Measurements from ENCODE around the gene EFCAB8.
A peak's percentile ranks its signal among the peaks of the same experiment; 100 is the strongest.

Gene EFCAB8

GRCh38 chr20:32858701-32859372, at the start of gene EFCAB8:
EFCAB8 (plus strand) TSS chr20:32858923; CDS start chr20:32863793, 4,870 bp downstream.
- DNase-seq (ENCODE audit: low spot score) = no peak

GRCh38 chr20:32809907-32810306, 48.8 kb upstream of the EFCAB8 start:
- DNase-seq (ENCODE audit: low spot score) = no peak

GRCh38 chr20:32810941-32811340, 47.8 kb upstream of the EFCAB8 start:
- DNase-seq (ENCODE audit: low spot score) = no peak

DNA sequence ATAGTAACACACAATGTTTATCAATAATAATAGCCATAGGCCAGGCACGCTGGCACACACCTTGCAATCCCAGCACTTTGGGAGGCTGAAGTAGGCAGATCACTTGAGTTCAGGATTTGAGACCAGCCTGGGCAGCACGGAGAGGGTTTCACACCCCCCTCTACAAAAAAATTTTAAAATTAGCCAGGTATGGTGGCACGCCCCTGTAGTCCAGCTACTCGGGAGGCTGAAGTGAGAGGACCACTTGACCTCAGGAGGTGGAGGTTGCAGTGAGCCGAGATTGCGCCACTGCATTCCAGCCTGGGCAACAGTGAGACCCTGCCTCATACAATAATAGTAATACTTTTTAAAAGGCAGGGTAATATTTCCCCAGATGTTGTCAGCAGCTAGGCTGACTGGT, 46.8 kb upstream of the EFCAB8 start:
- DNase-seq (ENCODE audit: low spot score) = no peak

DNA sequence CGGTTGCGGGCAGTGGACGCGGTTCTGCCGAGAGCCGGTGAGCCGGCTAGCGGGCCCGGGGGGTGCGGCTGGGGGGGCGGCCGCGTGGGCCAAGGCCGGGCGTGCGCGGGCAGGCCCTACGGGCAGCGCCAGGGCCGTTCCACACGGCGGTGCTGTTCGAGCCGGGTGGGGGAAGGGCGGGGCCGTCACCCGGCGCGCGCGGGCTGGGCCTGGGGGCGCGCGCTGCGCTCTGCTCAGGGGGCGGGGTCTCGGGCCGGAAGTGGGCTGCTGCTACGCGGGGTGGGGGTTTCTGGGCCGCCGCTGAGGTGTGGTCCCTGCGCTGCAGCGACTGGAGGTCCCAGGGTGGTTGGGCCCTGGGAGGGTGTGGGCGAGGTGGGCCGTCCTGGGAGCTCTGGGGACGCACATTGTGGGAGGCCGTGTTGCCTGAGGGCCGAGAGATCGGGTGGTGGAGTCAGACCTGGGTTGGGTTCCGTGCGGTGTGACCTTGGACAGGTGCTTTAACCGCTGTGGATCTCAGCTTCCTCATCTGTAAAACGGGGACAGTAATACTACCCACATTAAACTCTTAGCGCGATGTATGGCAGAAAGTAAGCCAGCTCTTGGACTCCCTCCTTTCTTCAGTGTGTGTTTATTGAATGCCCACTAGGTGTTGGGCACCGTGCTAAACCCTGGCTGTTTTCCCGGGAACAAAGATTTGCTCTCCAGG, 38.6 kb upstream of the EFCAB8 start:
- peak; percentile 29 for DNase-seq (ENCODE audit: low spot score)

DNA sequence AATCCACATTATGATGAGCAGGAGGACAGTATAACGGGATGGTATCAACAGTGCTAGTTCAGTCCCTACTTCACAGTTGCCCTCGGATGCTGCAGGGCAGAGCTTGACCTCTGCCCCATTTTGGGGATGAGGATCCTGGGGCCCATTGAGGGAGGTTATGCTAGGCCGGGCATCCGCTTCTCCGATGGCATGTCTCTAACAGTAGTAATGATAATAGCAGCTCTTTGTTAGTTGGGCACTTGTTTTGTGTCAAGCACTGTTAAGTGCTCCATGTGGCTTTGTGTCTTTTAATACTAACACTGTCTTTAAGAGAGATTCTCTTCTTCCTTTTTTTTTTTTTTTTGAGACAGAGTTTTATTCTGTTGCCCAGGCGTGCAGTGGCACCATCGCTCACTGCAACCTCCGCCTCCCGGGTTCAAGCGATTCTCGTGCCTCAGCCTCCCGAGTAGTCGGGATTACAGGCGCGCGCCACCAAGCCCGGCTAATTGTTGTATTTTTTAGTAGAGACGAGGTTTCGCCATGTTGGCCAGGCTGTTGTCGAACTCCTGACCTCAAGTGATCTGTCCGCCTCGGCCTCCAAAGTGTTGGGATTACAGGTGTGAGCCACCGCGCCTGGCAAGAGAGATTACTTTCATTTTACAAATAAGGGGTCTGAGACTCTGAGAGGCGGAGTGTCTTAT, 37.9 kb upstream of the EFCAB8 start:
- no peak for DNase-seq (ENCODE audit: low spot score)

DNA sequence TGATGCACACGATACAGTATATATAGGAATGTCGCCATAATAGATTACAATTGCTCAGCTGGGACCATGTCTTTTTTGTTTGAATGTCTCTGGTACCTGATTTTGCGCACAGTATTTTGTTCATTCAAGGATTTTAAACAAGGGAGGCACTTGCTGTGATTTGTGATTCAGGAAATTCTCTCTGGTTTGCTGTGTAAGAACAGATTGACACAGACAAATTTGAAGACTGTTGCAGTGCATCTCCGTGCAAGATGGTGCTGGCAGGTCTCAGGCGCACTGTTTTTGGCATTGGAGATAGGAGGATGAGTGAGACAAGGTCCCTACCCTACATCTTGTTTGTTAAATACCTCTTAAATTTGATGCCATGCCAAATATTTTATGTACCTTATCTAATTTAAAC, 36.5 kb upstream of the EFCAB8 start:
- DNase-seq (ENCODE audit: low spot score) = no peak

GRCh38 chr20:32823078-32823477, 35.6 kb upstream of the EFCAB8 start:
- DNase-seq (ENCODE audit: low spot score) = no peak

- DNase-seq (ENCODE audit: low spot score) = no peak
Observed at GRCh38 chr20:32823737-32824588, 34.8 kb upstream of the EFCAB8 start.

DNA sequence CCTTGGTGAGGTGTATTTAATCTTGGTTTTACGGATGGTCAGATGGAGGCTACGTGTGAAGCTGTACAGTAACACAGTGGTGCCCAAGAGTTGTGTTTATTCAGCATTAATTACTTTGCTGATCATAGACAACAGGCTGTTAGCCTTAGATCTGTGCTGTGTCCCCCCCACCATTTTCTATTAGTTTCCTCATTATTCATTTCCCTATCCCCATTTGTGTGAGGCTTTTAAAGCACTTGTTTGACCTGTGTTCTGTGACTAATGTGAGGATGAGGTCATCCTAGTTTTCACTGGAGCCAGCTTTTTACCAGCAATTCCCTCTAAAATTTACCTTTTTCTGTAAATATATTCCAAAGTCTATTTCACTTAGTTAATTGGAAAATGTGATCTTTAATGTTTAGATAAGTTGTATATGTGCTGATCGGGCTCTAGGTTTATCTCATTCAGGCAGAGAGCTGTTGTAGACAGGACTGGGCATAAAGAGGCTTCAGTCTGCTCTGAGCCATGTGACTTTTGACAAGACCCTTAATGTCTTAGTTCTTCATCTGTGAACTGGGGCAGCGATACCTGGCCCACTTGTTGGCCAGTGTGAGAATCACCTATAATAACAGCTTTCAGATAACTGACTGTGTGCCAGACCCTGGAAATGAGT, 30.6 kb upstream of the EFCAB8 start:
- no peak for DNase-seq (ENCODE audit: low spot score)

DNA sequence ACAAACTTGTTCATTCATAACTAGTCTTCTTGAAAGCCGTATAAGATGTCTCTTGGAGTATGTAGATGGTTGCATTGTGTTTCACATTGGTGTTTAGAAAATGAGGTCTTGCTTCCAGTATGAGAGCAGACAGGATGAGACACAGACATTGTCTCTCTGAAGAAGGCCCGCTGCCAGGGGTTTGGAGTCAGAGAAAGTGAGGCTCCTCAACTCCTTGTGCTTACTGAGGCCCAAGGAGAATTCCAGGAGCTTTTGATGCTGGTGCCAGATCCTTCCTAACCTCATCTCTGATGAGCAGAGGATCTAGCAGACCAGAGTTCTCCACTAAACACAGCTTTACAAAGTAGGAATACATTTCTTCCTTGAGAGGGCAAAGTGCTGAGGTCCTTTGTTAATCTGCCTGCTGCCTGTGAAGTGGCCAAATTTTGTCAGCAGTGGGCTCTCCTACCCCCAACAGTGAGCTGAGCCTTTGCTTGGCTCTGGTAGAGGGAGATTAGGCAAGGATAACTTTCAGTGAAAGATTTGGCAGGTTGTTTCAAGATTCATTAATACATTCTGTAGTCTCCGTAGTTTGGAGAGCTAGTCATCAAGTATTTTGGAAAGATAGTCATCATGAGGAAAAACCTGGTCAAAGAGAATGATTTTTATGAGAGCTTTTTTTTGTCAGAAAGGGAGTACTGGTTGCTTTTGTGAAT, 29.3 kb upstream of the EFCAB8 start:
- no peak for DNase-seq (ENCODE audit: low spot score)

DNA sequence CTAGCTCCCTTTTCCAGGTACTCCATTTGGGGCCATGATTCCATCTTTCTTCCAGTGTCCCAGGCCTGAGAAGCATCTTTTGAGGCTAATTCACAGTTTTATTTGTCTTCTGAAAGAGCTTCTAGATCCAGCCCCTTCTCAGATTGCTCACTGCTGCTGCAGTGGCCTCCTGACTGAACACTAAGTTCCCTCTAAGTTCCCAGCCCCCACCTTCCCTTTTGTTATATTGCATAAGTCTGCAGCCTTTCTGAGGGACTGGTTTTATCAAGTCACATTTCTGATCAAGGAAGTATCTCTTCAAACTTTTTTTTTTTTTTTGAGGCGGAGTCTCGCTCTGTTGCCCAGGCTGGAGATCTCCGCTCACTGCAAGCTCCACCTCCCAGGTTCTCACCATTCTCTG, 28.3 kb upstream of the EFCAB8 start:
- DNase-seq (ENCODE audit: low spot score) = peak; percentile 33

DNA sequence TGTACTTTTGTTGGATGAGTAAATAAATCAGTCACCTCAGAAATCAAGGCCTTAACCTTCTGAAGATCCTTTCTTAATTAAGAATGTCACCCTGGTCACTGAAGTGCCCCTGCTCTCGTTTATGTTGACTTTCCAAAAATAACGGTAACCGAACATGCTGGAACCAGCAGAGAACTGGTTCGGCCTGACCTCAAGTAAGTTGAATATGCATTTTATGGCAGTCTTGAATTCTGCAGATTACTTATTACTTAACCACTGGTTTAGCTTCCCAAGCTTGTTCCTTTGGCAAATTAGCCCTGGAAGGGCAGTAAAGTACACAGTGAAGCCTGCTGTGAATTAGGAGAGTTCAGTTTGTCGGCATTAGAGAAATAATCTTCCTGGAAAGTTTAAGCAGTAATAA, 26.7 kb upstream of the EFCAB8 start:
- no peak for DNase-seq (ENCODE audit: low spot score)

DNA sequence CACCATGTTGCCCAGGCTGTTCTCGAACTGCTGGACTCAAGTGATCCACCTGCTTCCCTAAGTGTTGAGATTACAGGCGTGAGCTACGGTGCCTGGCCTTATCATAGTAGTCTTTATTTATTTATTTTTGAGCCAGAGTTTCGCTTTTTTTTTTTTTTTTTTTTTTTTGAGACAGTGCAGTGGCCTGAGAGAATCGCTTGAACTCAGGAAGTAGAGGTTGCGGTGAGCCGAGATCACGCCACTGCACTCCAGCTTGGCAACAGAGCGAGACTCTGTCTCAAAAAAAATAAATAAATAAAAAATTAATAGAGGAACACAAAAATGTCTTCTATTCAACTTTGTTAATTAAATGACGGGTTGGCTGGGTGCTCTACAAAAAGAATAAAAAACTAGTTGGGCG, 26.1 kb upstream of the EFCAB8 start:
- DNase-seq (ENCODE audit: low spot score) = no peak

DNA sequence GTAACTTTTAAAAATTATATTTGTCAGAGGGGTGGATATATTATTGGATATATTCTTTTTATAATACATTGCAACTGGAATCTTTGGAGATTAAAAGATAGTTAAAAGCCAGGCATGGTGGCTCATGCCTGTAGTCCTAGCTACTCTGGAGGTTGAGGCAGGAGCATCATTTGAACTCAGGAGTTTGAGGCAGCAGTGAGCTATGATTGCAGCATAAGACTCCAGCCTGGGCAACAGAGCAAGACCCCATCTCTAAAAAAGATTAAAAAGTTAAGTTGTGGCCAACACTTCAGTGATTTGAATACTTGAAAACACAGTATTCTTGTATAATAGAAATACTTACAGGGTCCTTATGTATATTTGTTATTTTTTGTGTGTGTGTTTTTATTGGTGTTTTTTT, 23.8 kb upstream of the EFCAB8 start:
- no peak for DNase-seq (ENCODE audit: low spot score)

DNA sequence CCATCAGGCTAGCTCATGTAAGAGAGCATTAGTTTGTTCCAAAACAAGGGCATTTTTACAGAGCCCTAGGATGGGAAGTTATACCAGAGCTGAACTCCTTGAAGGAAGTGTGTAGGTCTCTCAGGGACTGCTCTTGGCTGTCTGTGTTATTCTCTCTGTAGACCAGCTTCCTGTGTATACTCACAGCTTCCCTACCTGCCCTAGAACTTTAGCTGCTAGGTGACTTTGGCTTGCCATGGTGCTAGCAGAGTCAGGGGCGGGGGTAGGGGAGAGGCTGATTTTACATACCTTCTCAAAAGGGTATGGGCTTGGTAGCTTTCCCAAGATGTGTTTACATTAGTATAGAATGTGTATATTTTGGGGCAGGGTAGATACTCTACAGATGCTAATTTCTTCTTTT, 21.6 kb upstream of the EFCAB8 start:
- DNase-seq (ENCODE audit: low spot score) = no peak

- no peak for DNase-seq (ENCODE audit: low spot score)
Observed at GRCh38 chr20:32839227-32839981, 19.3 kb upstream of the EFCAB8 start.

DNA sequence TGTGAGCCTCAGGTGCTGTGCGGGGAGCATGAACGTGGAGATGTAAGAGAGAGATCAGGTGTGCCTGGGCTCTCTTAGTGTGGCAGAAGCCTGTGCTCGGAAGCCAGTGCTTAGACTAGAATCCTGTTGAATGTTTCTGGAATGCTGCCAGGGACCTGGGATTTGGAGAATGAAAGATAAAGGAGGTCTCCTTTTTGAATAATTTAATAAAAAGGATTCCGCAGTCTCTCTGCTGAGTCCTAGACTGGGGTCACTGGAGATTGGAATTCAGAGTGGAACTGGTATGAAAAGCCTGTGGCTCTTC, 18.8 kb upstream of the EFCAB8 start:
- DNase-seq (ENCODE audit: low spot score) = no peak

DNA sequence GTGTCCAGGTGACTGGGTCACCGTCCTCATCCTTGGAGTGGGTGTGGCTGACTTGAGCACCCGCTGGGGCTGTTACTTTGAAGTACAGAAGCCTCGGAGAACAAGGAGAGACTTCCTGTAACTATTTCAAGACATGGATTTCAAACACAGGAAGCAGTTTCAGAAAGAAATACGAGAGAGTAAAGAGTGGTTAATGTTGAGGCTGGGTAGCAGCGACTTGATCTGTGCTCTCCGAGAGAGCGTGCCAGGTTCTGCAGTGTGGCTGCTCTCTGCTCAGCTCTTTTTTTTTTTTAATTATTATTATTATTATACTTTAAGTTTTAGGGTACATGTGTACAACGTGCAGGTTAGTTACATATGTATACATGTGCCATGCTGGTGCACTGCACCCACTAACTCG, 17.5 kb upstream of the EFCAB8 start:
- DNase-seq (ENCODE audit: low spot score) = no peak

- DNase-seq (ENCODE audit: low spot score) = no peak
Observed at GRCh38 chr20:32841632-32842031, 17.1 kb upstream of the EFCAB8 start.

Data from globus pallidus (tissue), 1 donor.